WTC11 (cell line): ENCODE data around the gene ATP13A5. TPM values are rescaled to one million over a fixed set of nuclear protein-coding genes. Genes with fewer than 3 reads are reported as not detected.
A peak's percentile ranks its signal among the peaks of the same experiment; 100 is the strongest.

Experiments
- CTCF ChIP-seq: fragments of 200-600 bp; IDR thresholded peaks from 2 replicates; pipeline ENCODE4 v1.8.0; 2022; ENCODE audit warnings: antibody characterized with exemption
- E2F4 ChIP-seq: sonication (generic); formaldehyde crosslinking; IDR thresholded peaks from 2 replicates; pipeline ENCODE4 v1.8.1; 2022; ENCODE audit warnings: low read depth, mild to moderate bottlenecking, moderate library complexity, missing genetic modification reagents, borderline replicate concordance
- E2F5 ChIP-seq: sonication (generic); formaldehyde crosslinking; IDR thresholded peaks from 2 replicates; pipeline ENCODE4 v1.8.1; 2022; ENCODE audit warnings: mild to moderate bottlenecking, moderate library complexity, missing genetic modification reagents
- ESRRA ChIP-seq: sonication (generic); formaldehyde crosslinking; IDR thresholded peaks from 2 replicates; pipeline ENCODE4 v1.8.1; 2022; ENCODE audit warnings: mild to moderate bottlenecking, missing genetic modification reagents, borderline replicate concordance
- FOXK1 ChIP-seq: sonication (generic); formaldehyde crosslinking; IDR thresholded peaks from 2 replicates; pipeline ENCODE4 v1.8.0; 2022; ENCODE audit warnings: mild to moderate bottlenecking, moderate library complexity, missing genetic modification reagents
- GRHL2 ChIP-seq: fragments of 250-450 bp; sonication (Bioruptor Pico); IDR thresholded peaks from 2 replicates; pipeline ENCODE4 v1.8.0; 2022; ENCODE audit warnings: mild to moderate bottlenecking, moderate library complexity; ENCODE audit not compliant: insufficient replicate concordance, severe bottlenecking
- HMGA2 ChIP-seq: fragments of 250-450 bp; sonication (Bioruptor Pico); IDR thresholded peaks from 2 replicates; pipeline ENCODE4 v1.4.0; 2021; ENCODE audit warnings: mild to moderate bottlenecking, moderate library complexity
- IRF2 ChIP-seq: sonication (generic); formaldehyde crosslinking; IDR thresholded peaks from 2 replicates; pipeline ENCODE4 v1.8.0; 2022; ENCODE audit warnings: low read depth, missing genetic modification reagents, borderline replicate concordance
- NFATC4 ChIP-seq: fragments of 250-450 bp; sonication (Bioruptor Pico); IDR thresholded peaks from 2 replicates; pipeline ENCODE4 v1.9.0; 2021; ENCODE audit warnings: mild to moderate bottlenecking
- NFE2L1 ChIP-seq: sonication (generic); formaldehyde crosslinking; IDR thresholded peaks from 2 replicates; pipeline ENCODE4 v1.8.1; 2023; ENCODE audit warnings: missing genetic modification reagents
- RORB ChIP-seq: fragments of 250-450 bp; sonication (Bioruptor Pico); IDR thresholded peaks from 2 replicates; pipeline ENCODE4 v1.9.0; 2021; ENCODE audit warnings: mild to moderate bottlenecking
- SP1 ChIP-seq: sonication (generic); formaldehyde crosslinking; conservative IDR thresholded peaks from 2 replicates; pipeline ENCODE4 v1.8.1; 2022; ENCODE audit warnings: missing genetic modification reagents
- STAT6 ChIP-seq: sonication (generic); formaldehyde crosslinking; conservative IDR thresholded peaks from 2 replicates; pipeline ENCODE4 v1.8.1; 2023; ENCODE audit warnings: mild to moderate bottlenecking, low read depth, missing genetic modification reagents, moderate library complexity
- TEAD1 ChIP-seq: sonication (generic); formaldehyde crosslinking; IDR thresholded peaks from 2 replicates; pipeline ENCODE4 v1.8.0; 2022; ENCODE audit warnings: mild to moderate bottlenecking, missing genetic modification reagents
- ZMAT4 ChIP-seq: fragments of 250-450 bp; sonication (Bioruptor Pico); IDR thresholded peaks from 2 replicates; pipeline ENCODE4 v1.9.0; 2021; ENCODE audit warnings: mild to moderate bottlenecking
- ZNF219 ChIP-seq: sonication (generic); formaldehyde crosslinking; IDR thresholded peaks from 2 replicates; pipeline ENCODE4 v1.8.0; 2023; ENCODE audit warnings: missing genetic modification reagents, mild to moderate bottlenecking, borderline replicate concordance
- ZNF263 ChIP-seq: sonication (generic); formaldehyde crosslinking; IDR thresholded peaks from 2 replicates; pipeline ENCODE4 v1.8.1; 2022; ENCODE audit warnings: low read depth, mild to moderate bottlenecking, moderate library complexity, missing genetic modification reagents
- ZNF396 ChIP-seq: fragments of 250-450 bp; sonication (Bioruptor Pico); IDR thresholded peaks from 2 replicates; pipeline ENCODE4 v1.8.0; 2021; ENCODE audit warnings: mild to moderate bottlenecking, moderate library complexity, borderline replicate concordance
- ZNF512 ChIP-seq: sonication (generic); formaldehyde crosslinking; IDR thresholded peaks from 2 replicates; pipeline ENCODE4 v1.8.1; 2022; ENCODE audit warnings: missing genetic modification reagents, borderline replicate concordance
- ZNF532 ChIP-seq: fragments of 250-450 bp; sonication (Bioruptor Pico); IDR thresholded peaks from 2 replicates; pipeline ENCODE4 v1.9.0; 2021; ENCODE audit warnings: mild to moderate bottlenecking, borderline replicate concordance
- total RNA-seq: library from RNA; stranded (reverse); gene quantifications from 3 replicates; pipeline ENCODE4 v1.2.3, GENCODE V29; 2021

The ATP13A5 gene
- total RNA-seq, 1 experiment from 2014 or later: not detected

GRCh38 chr3:193240850-193241706 is 137.5 kb downstream of the ATP13A5 start, which contains the start of gene PLAAT1 (continued):
- TF ChIP-seq ZNF532 (CRISPR knock-in tag) (no peak), ZNF263 (peak; percentile 32; the same call in 1 of the 2 replicates), ESRRA (no peak), FOXK1 (CRISPR knock-in tag) (peak; percentile 63; the same call in 1 of the 2 replicates), ZNF512 (CRISPR knock-in tag) (0 out of 2 replicates have a peak, but pooled peaks have one; percentile 22), GRHL2 (CRISPR knock-in tag) (no peak), E2F5 (peak; percentile 80; the same call in 1 of the 2 replicates), CTCF (no peak), ZNF396 (CRISPR knock-in tag) (no peak), E2F4 (CRISPR knock-in tag) (no peak), HMGA2 (no peak), ZMAT4 (no peak), RORB (CRISPR knock-in tag) (no peak), NFATC4 (CRISPR knock-in tag) (no peak), TEAD1 (CRISPR knock-in tag) (peak; percentile 44; the same call in 1 of the 2 replicates), NFE2L1 (peak; percentile 77; the same call in 1 of the 2 replicates), SP1 (CRISPR knock-in tag) (peak; percentile 62), IRF2 (CRISPR knock-in tag) (no peak), ZNF219 (no peak), STAT6 (CRISPR knock-in tag) (no peak)
